H9 (cell line): ENCODE results near the gene NT5C1B. TPM values are rescaled to one million over a fixed set of nuclear protein-coding genes. Genes with fewer than 3 reads are reported as not detected.

Experiments
- DNase-seq: peaks from one replicate; pipeline ENCODE4 v3.0.0-alpha.2; 2017
- H2AFZ ChIP-seq: one replicate; pipeline ENCODE4 v1.6.1; 2013; ENCODE audit warnings: mild to moderate bottlenecking, low read length, control low read depth, moderate library complexity
- H2AK5ac ChIP-seq: 2 replicates; pipeline ENCODE4 v1.6.1; 2013; ENCODE audit warnings: low read length, control low read depth, mixed read lengths; ENCODE audit not compliant: insufficient read length
- H2BK120ac ChIP-seq: one replicate; pipeline ENCODE4 v1.6.1; 2013; ENCODE audit warnings: low read depth, mild to moderate bottlenecking, low read length, control low read depth, inconsistent platforms; ENCODE audit not compliant: poor library complexity, severe bottlenecking
- H2BK12ac ChIP-seq: 2 replicates; pipeline ENCODE4 v1.6.1; 2013; ENCODE audit warnings: low read length, control low read depth, mixed read lengths, low read depth; ENCODE audit not compliant: insufficient read length
- H2BK15ac ChIP-seq: 2 replicates; pipeline ENCODE4 v1.6.1; 2013; ENCODE audit warnings: low read depth, low read length, control low read depth
- H2BK20ac ChIP-seq: one replicate; pipeline ENCODE4 v1.6.1; 2013; ENCODE audit warnings: low read depth, mild to moderate bottlenecking, low read length, control low read depth, inconsistent platforms; ENCODE audit not compliant: poor library complexity, severe bottlenecking
- H2BK5ac ChIP-seq: 2 replicates; pipeline ENCODE4 v1.6.1; 2013; ENCODE audit warnings: low read length, control low read depth, mixed read lengths; ENCODE audit not compliant: insufficient read length
- H3K14ac ChIP-seq: 2 replicates; pipeline ENCODE4 v1.6.1; 2013; ENCODE audit warnings: low read length, control low read depth; ENCODE audit not compliant: insufficient read depth
- H3K18ac ChIP-seq: 2 replicates; pipeline ENCODE4 v1.6.1; 2013; ENCODE audit warnings: low read depth, mild to moderate bottlenecking, mixed read lengths, low read length, control low read depth; ENCODE audit not compliant: insufficient read length
- H3K23ac ChIP-seq: 2 replicates; pipeline ENCODE4 v1.6.1; 2013; ENCODE audit warnings: low read length, control low read depth, mixed read lengths, low read depth; ENCODE audit not compliant: insufficient read length
- H3K23me2 ChIP-seq: 2 replicates; pipeline ENCODE4 v1.6.1; 2013; ENCODE audit warnings: low read depth, mild to moderate bottlenecking, mixed read lengths, low read length, control low read depth; ENCODE audit not compliant: insufficient read length, poor library complexity, severe bottlenecking
- H3K27ac ChIP-seq: 2 replicates; pipeline ENCODE4 v1.5.1; 2013; ENCODE audit warnings: low read length, control low read depth, mixed read lengths, low read depth; ENCODE audit not compliant: insufficient read length
- H3K27me3 ChIP-seq: 2 replicates; pipeline ENCODE4 v1.6.1; 2013; ENCODE audit warnings: low read length, control low read depth, inconsistent platforms; ENCODE audit not compliant: insufficient read depth
- H3K4ac ChIP-seq: 2 replicates; pipeline ENCODE4 v1.6.1; 2013; ENCODE audit warnings: low read depth, mild to moderate bottlenecking, control low read depth, inconsistent platforms, low read length, moderate library complexity
- H3K4me1 ChIP-seq: 2 replicates; pipeline ENCODE4 v1.6.1; 2013; ENCODE audit warnings: low read length, control low read depth, inconsistent platforms; ENCODE audit not compliant: insufficient read depth
- H3K4me2 ChIP-seq: 2 replicates; pipeline ENCODE4 v1.6.1; 2013; ENCODE audit warnings: low read length, control low read depth, mixed read lengths; ENCODE audit not compliant: insufficient read length, insufficient read depth
- H3K56ac ChIP-seq: 2 replicates; pipeline ENCODE4 v1.6.1; 2013; ENCODE audit warnings: low read depth, mild to moderate bottlenecking, mixed read lengths, low read length, control low read depth; ENCODE audit not compliant: insufficient read length
- H3K79me1 ChIP-seq: 2 replicates; pipeline ENCODE4 v1.6.1; 2013; ENCODE audit warnings: low read depth, mild to moderate bottlenecking, moderate library complexity, low read length, control low read depth, inconsistent platforms; ENCODE audit not compliant: insufficient read depth, poor library complexity, severe bottlenecking
- H3K79me2 ChIP-seq: 2 replicates; pipeline ENCODE4 v1.6.1; 2013; ENCODE audit warnings: low read length, control low read depth, inconsistent platforms; ENCODE audit not compliant: insufficient read depth
- H3K9ac ChIP-seq: 2 replicates; pipeline ENCODE4 v1.6.1; 2013; ENCODE audit warnings: low read length, control low read depth, mixed read lengths; ENCODE audit not compliant: insufficient read length; ENCODE audit errors: extremely low read depth
- H3K9me3 ChIP-seq: one replicate; pipeline ENCODE4 v1.6.1; 2013; ENCODE audit warnings: low read depth, low read length, inconsistent platforms; ENCODE audit not compliant: control insufficient read depth
- H3T11ph ChIP-seq: one replicate; pipeline ENCODE4 v1.6.1; 2013; ENCODE audit warnings: mild to moderate bottlenecking, low read length, control low read depth, inconsistent platforms
- H4K20me1 ChIP-seq: one replicate; pipeline ENCODE4 v1.6.1; 2013; ENCODE audit not compliant: control insufficient read depth, insufficient read length, insufficient read depth
- H4K5ac ChIP-seq: 2 replicates; pipeline ENCODE4 v1.6.1; 2013; ENCODE audit warnings: low read depth, mild to moderate bottlenecking, mixed read lengths, low read length, control low read depth; ENCODE audit not compliant: insufficient read length
- H4K8ac ChIP-seq: replicated peaks from 2 replicates; pipeline ENCODE4 v1.6.1; 2013; ENCODE audit warnings: low read length, control low read depth, mixed read lengths, low read depth; ENCODE audit not compliant: insufficient read length
- H4K91ac ChIP-seq: 2 replicates; pipeline ENCODE4 v1.6.1; 2013; ENCODE audit warnings: low read depth, mild to moderate bottlenecking, moderate library complexity, mixed read lengths, low read length, control low read depth; ENCODE audit not compliant: insufficient read length
- H3K27ac Mint-ChIP-seq, 3 experiments: 2 replicates in 2 of 3; 3 replicates in 1 of 3; pipeline ENCODE4 v1.8.0; 2020 to 2021; ENCODE audit warnings: mixed read lengths in 3 of 3, mild to moderate bottlenecking in 1 of 3, moderate library complexity in 1 of 3
- H3K27me3 Mint-ChIP-seq: 2 replicates; pipeline ENCODE4 v1.8.0; 2021; ENCODE audit warnings: low read depth, mild to moderate bottlenecking, moderate library complexity, mixed read lengths
- H3K36me3 Mint-ChIP-seq, 3 experiments: 2 replicates in 2 of 3; 3 replicates in 1 of 3; pipeline ENCODE4 v1.8.0; 2020 to 2021; ENCODE audit warnings: low read depth in 3 of 3, mixed read lengths in 3 of 3; ENCODE audit not compliant: insufficient read depth in 1 of 3
- H3K4me1 Mint-ChIP-seq, 2 experiments: 2 replicates each; pipeline ENCODE4 v1.8.0; 2020; ENCODE audit warnings: mixed read lengths in 2 of 2
- H3K4me3 Mint-ChIP-seq, 2 experiments: 2 replicates in 1 of 2; 3 replicates in 1 of 2; pipeline ENCODE4 v1.8.0; 2020 to 2021; ENCODE audit warnings: mild to moderate bottlenecking in 2 of 2, mixed read lengths in 2 of 2, moderate library complexity in 1 of 2
- H3K9me3 Mint-ChIP-seq, 2 experiments: 2 replicates in 1 of 2; 3 replicates in 1 of 2; pipeline ENCODE4 v1.8.0; 2020; ENCODE audit warnings: mild to moderate bottlenecking in 2 of 2, mixed read lengths in 2 of 2, moderate library complexity in 1 of 2
- WGBS: extraction: QIAGEN DNeasy Blood & Tissue Kit; methylation state at CpG from one replicate; pipeline ENCODE4 v1.1.7; 2013; ENCODE audit warnings: missing lambda C conversion rate, low lambda C conversion rate, mixed read lengths; ENCODE audit not compliant: insufficient read length; ENCODE audit errors: extremely low coverage; 5-methylcytosine and 5-hydroxymethylcytosine counted together
- total RNA-seq: library from RNA; stranded (reverse); gene quantifications from 2 replicates; pipeline ENCODE4 v1.2.1, GENCODE V29; 2021
- TF ChIP-seq, protein P1 (sequence below): fragments of 200-600 bp; sonication (generic); conservative IDR thresholded peaks from 3 replicates; pipeline ENCODE4 v1.8.0; 2021; ENCODE audit warnings: antibody characterized with exemption, mild to moderate bottlenecking

The NT5C1B gene
- total RNA-seq, 1 experiment from 2014 or later: not detected

DNA sequence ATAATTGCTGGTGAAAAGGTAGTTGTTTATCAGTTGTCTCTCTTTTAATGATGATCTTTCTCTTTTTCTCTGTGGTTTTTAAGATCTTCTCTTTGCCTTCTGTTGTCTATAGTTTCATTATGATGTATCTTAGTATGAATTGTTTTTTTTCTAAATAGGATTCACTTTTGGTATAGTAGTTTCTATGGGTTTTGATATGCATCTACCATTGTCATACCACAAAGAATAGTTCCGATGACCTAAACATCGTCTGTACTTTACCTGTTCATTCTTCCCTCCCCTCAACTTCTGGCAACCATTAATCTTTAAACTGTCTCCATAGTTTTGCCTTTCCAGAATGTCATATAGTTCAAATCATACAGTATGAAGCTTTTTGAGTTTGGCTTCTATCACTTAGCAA lies 48.5 kb downstream of the NT5C1B start:
- Mint-ChIP-seq H3K4me1 (no peaks in the 10 kb centered on the region), H3K36me3 (no peaks in the 10 kb centered on the region), H3K27ac (no peak overlapping the region), H3K27me3 (no peaks in the 10 kb centered on the region), H3K9me3 (no peaks in the 10 kb centered on the region), H3K4me3 (no peak overlapping the region)
- Histone ChIP-seq H3K79me2 (no peaks in the 10 kb centered on the region), H4K5ac (no peak overlapping the region), H3K14ac (no peak overlapping the region), H2BK15ac (no peak overlapping the region), H3T11ph (no peak overlapping the region), H3K9me3 (no peaks in the 10 kb centered on the region), H2BK12ac (no peak overlapping the region), H3K4me2 (no peak overlapping the region), H3K18ac (no peak overlapping the region), H3K4ac (no peak overlapping the region), H3K56ac (no peak overlapping the region), H4K20me1 (no peaks in the 10 kb centered on the region), H2AK5ac (no peak overlapping the region), H3K27me3 (no peaks in the 10 kb centered on the region), H4K91ac (no peak overlapping the region), H4K8ac (no peak overlapping the region), H3K79me1 (no peaks in the 10 kb centered on the region), H2BK5ac (no peak overlapping the region), H3K23ac (no peak overlapping the region), H3K4me1 (no peaks in the 10 kb centered on the region), H2BK120ac (no peak overlapping the region), H3K9ac (no peak overlapping the region), H3K23me2 (no peaks in the 10 kb centered on the region), H3K27ac (no peak overlapping the region), H2AFZ (no peak overlapping the region), H2BK20ac (no peak overlapping the region)
- no peak for DNase-seq
- TF ChIP-seq, protein P1, sequence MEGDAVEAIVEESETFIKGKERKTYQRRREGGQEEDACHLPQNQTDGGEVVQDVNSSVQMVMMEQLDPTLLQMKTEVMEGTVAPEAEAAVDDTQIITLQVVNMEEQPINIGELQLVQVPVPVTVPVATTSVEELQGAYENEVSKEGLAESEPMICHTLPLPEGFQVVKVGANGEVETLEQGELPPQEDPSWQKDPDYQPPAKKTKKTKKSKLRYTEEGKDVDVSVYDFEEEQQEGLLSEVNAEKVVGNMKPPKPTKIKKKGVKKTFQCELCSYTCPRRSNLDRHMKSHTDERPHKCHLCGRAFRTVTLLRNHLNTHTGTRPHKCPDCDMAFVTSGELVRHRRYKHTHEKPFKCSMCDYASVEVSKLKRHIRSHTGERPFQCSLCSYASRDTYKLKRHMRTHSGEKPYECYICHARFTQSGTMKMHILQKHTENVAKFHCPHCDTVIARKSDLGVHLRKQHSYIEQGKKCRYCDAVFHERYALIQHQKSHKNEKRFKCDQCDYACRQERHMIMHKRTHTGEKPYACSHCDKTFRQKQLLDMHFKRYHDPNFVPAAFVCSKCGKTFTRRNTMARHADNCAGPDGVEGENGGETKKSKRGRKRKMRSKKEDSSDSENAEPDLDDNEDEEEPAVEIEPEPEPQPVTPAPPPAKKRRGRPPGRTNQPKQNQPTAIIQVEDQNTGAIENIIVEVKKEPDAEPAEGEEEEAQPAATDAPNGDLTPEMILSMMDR: no peak
- no CpG with 5 or more reads among the region's 2 CpGs for WGBS
